Prostate gland (tissue), 2 donors: ENCODE measurements around the gene TPO. TPM values are rescaled to one million over a fixed set of nuclear protein-coding genes. Genes with fewer than 3 reads are reported as not detected.

Source experiments
- DNase-seq: peaks from one replicate; pipeline ENCODE4 v3.0.0-alpha.2; 2019; ENCODE audit warnings: low spot score
- H3K27ac ChIP-seq, 2 donors: fragments of 200-600 bp; sonication (generic); 2 replicates each; pipeline ENCODE4 v1.5.1; 2017 to 2019
- H3K27me3 ChIP-seq: fragments of 200-600 bp; sonication (generic); replicated peaks from 2 replicates; pipeline ENCODE4 v1.5.1; 2019; ENCODE audit not compliant: insufficient read depth
- H3K36me3 ChIP-seq, 2 donors: fragments of 200-600 bp; sonication (generic); 1 replicate in 1 of 2; 2 replicates in 1 of 2; pipeline versions ENCODE4 v1.5.1 to v1.8.1; 2017 to 2019
- H3K4me1 ChIP-seq: fragments of 200-600 bp; sonication (generic); replicated peaks from 2 replicates; pipeline ENCODE4 v1.5.1; 2019
- H3K4me3 ChIP-seq, 2 donors: fragments of 200-600 bp; sonication (generic); 2 replicates each; pipeline ENCODE4 v1.5.1; 2017 to 2019
- H3K9me3 ChIP-seq: fragments of 200-600 bp; sonication (generic); 2 replicates; pipeline ENCODE4 v1.5.1; 2017
- POLR2A ChIP-seq: fragments of 450-650 bp; IDR thresholded peaks from one replicate; pipeline ENCODE4 v1.6.1; 2016; ENCODE audit warnings: antibody characterized with exemption, mild to moderate bottlenecking
- POLR2AphosphoS5 ChIP-seq: sonication (generic); formaldehyde crosslinking; IDR thresholded peaks from one replicate; pipeline ENCODE4 v1.6.1; 2017; ENCODE audit warnings: antibody characterized with exemption
- WGBS: methylation state at CpG from one replicate; pipeline ENCODE4 v1.1.5; 2018; 5-methylcytosine and 5-hydroxymethylcytosine counted together
- intact Hi-C: fragments of 100-400 bp; cut with DNase I; formaldehyde crosslinking; loops from one replicate; pipeline ENCODE4 v1.14.2; 2022
- total RNA-seq, 2 donors: library from RNA; depleted of rRNA; stranded (reverse); fragments of >200 nt; gene quantifications; one replicate each; pipeline ENCODE4 v1.1.0, GENCODE V29; 2016
- TF ChIP-seq, protein P1 (sequence below), 4 experiments: fragments of 200-600 bp in 2 of 4; fragments of 450-650 bp in 2 of 4; sonication (generic) in 2 of 4; IDR thresholded peaks; 1 replicate in 3 of 4; 2 replicates in 1 of 4; pipeline ENCODE4 v1.5.1; 2016 to 2019; ENCODE audit warnings: antibody characterized with exemption in 4 of 4, mild to moderate bottlenecking in 2 of 4, moderate library complexity in 2 of 4

Gene TPO
- total RNA-seq, 2 donors from 2014 or later: 0.82 to 1.4 TPM

DNA sequence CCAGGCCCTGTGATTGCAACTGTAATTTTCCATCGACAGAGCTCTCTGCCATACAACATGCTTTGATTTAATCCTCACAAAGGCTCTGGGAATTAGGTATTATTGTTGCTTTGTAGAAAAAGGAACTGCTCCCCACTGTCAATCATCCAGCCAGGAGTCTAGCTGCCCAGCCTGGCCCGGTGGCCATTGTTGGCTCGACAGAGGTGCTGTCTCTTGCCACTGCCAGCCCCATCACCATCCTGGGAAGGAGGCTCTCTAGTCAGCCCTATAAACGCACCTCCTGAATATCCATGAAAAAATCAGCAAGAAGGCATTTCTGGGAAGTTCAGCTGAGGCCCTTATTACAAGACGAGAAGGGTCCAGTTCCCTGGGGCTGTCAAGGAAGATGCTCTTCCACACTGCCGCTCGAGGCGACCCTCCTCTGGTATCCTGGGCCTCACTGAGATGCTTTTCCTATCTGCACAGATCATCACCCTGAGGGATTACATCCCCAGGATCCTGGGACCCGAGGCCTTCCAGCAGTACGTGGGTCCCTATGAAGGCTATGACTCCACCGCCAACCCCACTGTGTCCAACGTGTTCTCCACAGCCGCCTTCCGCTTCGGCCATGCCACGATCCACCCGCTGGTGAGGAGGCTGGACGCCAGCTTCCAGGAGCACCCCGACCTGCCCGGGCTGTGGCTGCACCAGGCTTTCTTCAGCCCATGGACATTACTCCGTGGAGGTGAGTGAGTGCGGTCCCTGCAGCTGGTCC is 71.0 kb downstream of the TPO start:
- Histone ChIP-seq H3K9me3 (no peaks in the 10 kb centered on the region), H3K4me1 (no peaks in the 10 kb centered on the region), H3K27me3 (no peaks in the 10 kb centered on the region), H3K36me3 (no peaks in the 10 kb centered on the region), H3K27ac (no peak overlapping the region), H3K4me3 (no peak overlapping the region)
- intact Hi-C loops: no loop called here
- 96% methylated on average over 22 of the region's 22 CpGs for WGBS
- TF ChIP-seq POLR2A (no peak), POLR2AphosphoS5 (no peak)
- TF ChIP-seq, protein P1, sequence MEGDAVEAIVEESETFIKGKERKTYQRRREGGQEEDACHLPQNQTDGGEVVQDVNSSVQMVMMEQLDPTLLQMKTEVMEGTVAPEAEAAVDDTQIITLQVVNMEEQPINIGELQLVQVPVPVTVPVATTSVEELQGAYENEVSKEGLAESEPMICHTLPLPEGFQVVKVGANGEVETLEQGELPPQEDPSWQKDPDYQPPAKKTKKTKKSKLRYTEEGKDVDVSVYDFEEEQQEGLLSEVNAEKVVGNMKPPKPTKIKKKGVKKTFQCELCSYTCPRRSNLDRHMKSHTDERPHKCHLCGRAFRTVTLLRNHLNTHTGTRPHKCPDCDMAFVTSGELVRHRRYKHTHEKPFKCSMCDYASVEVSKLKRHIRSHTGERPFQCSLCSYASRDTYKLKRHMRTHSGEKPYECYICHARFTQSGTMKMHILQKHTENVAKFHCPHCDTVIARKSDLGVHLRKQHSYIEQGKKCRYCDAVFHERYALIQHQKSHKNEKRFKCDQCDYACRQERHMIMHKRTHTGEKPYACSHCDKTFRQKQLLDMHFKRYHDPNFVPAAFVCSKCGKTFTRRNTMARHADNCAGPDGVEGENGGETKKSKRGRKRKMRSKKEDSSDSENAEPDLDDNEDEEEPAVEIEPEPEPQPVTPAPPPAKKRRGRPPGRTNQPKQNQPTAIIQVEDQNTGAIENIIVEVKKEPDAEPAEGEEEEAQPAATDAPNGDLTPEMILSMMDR (IDR thresholded peaks at IDR 0.05): no peak
- DNase-seq: no peak

DNA sequence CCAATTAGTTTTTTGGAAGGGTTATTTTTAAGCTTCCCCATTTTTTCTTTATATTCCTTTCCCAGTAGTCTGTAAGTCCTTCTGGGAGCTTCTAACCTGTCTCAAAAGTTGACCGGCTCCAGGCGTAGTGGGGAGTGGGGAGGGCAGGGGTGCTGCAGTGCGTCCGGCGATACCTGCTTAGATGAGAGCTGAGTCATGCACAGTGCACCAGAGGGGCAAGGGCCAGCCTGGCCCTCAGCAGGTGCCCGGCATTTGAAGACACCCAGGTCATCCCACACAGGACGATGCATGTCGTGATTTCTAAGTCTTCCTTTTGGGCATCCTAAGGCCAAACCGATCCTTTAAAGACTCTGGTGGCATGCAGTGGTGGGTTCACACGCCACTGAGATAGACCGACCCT is 73.4 kb downstream of the TPO start:
- H3K27ac ChIP-seq: no peak overlapping the region
- no peaks in the 10 kb centered on the region for H3K36me3 ChIP-seq
- H3K4me3 ChIP-seq: no peak overlapping the region
- TF ChIP-seq, protein P1 (IDR thresholded peaks at IDR 0.05): no peak
- no peak for TF ChIP-seq POLR2AphosphoS5
- no peak for TF ChIP-seq POLR2A
- no peaks in the 10 kb centered on the region for H3K27me3 ChIP-seq
- WGBS: 93% methylated on average over 11 of the region's 11 CpGs
- H3K9me3 ChIP-seq: no peaks in the 10 kb centered on the region
- intact Hi-C loops: no loop called here
- no peaks in the 10 kb centered on the region for H3K4me1 ChIP-seq
- DNase-seq: no peak

DNA sequence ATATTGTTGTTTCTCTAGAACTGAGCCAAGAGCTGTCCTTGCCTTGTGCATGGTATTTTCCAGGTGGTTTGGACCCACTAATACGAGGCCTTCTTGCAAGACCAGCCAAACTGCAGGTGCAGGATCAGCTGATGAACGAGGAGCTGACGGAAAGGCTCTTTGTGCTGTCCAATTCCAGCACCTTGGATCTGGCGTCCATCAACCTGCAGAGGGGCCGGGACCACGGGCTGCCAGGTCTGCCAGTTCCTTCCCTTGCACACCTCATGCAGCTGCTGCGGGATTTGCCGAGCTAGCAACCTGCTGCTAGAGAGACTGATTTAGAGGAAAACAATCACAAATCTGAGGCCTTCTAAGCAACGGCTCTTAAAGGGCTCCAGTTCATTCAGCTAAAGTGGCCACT is 74.5 kb downstream of the TPO start:
- Histone ChIP-seq H3K4me1 (no peaks in the 10 kb centered on the region), H3K27me3 (no peaks in the 10 kb centered on the region), H3K9me3 (no peaks in the 10 kb centered on the region), H3K27ac (no peak overlapping the region), H3K4me3 (no peak overlapping the region), H3K36me3 (no peaks in the 10 kb centered on the region)
- TF ChIP-seq, protein P1 (IDR thresholded peaks at IDR 0.05): no peak
- TF ChIP-seq POLR2A (no peak), POLR2AphosphoS5 (no peak)
- 57% methylated on average over 9 of the region's 9 CpGs for WGBS
- intact Hi-C loops: no loop called here
- no peak for DNase-seq

DNA sequence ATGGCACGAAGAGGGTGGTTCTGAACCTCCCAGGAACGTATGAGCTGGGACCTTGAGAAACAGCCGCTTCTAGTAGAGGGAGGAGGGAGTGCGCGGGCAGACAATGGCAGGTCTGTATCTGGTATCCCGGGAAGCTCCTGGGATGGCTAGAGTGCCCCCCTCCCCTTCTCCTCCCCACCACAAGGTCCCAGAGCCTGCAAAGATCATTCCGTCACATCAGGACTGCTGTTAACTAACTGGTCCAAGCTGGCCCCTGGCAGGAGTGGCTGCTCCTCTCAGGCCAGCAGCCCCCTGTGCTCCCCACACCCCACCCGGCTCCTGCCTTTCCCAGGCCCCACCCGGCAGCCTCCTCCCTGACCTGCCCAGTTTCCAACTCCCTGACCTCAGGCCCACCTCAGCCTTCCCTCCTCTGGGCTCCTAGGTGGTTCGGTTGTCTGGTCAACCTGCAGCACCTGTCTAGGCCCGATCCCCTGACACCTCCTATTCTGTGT is 75.0 kb downstream of the TPO start:
- Histone ChIP-seq H3K9me3 (no peaks in the 10 kb centered on the region), H3K36me3 (no peaks in the 10 kb centered on the region), H3K27ac (no peak overlapping the region), H3K4me1 (no peaks in the 10 kb centered on the region), H3K4me3 (no peak overlapping the region), H3K27me3 (no peaks in the 10 kb centered on the region)
- WGBS: 61% methylated on average over 11 of the region's 11 CpGs
- intact Hi-C loops: no loop called here
- no peak for TF ChIP-seq POLR2AphosphoS5
- DNase-seq: no peak

DNA sequence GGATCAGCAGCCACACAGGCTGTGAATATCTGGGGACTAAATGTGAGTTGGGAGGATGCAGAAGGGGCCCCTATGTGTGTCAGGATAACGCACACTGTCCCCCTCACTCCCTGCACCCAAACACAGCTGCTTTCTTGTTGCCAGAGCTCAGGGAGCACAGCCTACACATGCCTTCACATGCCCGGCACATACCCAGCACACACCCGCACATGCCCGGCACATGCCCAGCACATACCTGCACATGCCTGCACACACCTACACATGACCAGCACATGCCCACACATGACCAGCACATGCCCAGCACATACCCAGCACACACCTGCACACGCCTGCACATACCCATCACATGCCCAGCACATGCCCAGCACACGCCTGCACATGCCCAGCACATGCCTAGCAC is 75.6 kb downstream of the TPO start:
- Histone ChIP-seq H3K36me3 (no peaks in the 10 kb centered on the region), H3K9me3 (no peaks in the 10 kb centered on the region), H3K4me1 (no peaks in the 10 kb centered on the region), H3K4me3 (no peak overlapping the region), H3K27me3 (no peaks in the 10 kb centered on the region), H3K27ac (no peak overlapping the region)
- intact Hi-C loops: no loop called here
- no peak for TF ChIP-seq POLR2A
- no peak for TF ChIP-seq POLR2AphosphoS5
- TF ChIP-seq, protein P1 (IDR thresholded peaks at IDR 0.05): no peak
- WGBS: 89% methylated on average over 6 of the region's 6 CpGs
- no peak for DNase-seq
